Calu3 (cell line): ENCODE results near the gene CDH2. TPM values are rescaled to one million over a fixed set of nuclear protein-coding genes. Genes with fewer than 3 reads are reported as not detected.

Experiments used
- BruUV-seq: library from RNA; stranded (reverse); fragments of 400-500 nt; replicated peaks from 2 replicates; lab custom pipeline; 2021; lab: Mats Ljungman, UMichigan
- CTCF ChIA-PET: fragments of 300-600 bp; sonication (Branson Sonifier 250); formaldehyde crosslinking; loops from one replicate; lab custom pipeline; 2022; ENCODE audit warnings: antibody characterized with exemption; lab: Charles Lee
- DNase-seq: peaks from one replicate; pipeline ENCODE4 v3.0.0; 2022
- H3K27ac Mint-ChIP-seq: one replicate; pipeline ENCODE4 v1.8.0; 2022; ENCODE audit warnings: mixed read lengths; ENCODE audit not compliant: unreplicated experiment
- H3K27me3 Mint-ChIP-seq: one replicate; pipeline ENCODE4 v1.8.0; 2022; ENCODE audit warnings: mixed read lengths; ENCODE audit not compliant: unreplicated experiment
- H3K36me3 Mint-ChIP-seq: one replicate; pipeline ENCODE4 v1.8.0; 2022; ENCODE audit warnings: mild to moderate bottlenecking, moderate library complexity, mixed read lengths; ENCODE audit not compliant: insufficient read depth, unreplicated experiment
- H3K4me1 Mint-ChIP-seq: one replicate; pipeline ENCODE4 v1.8.0; 2022; ENCODE audit warnings: mild to moderate bottlenecking, low read depth, mixed read lengths; ENCODE audit not compliant: unreplicated experiment
- H3K4me3 Mint-ChIP-seq: one replicate; pipeline ENCODE4 v1.8.0; 2022; ENCODE audit warnings: mild to moderate bottlenecking, low read depth, moderate library complexity, mixed read lengths; ENCODE audit not compliant: unreplicated experiment
- H3K9me3 Mint-ChIP-seq: one replicate; pipeline ENCODE4 v1.8.0; 2022; ENCODE audit warnings: low read depth, mixed read lengths; ENCODE audit not compliant: unreplicated experiment
- CTCF ChIP-seq: fragments of 200-600 bp; IDR thresholded peaks from one replicate; pipeline ENCODE4 v1.8.0; 2022; ENCODE audit warnings: antibody characterized with exemption; ENCODE audit not compliant: unreplicated experiment
- intact Hi-C: fragments of 100-400 bp; cut with micrococcal nuclease; formaldehyde crosslinking; loops from one replicate; pipeline ENCODE4 v1.10.0; 2022; ENCODE audit not compliant: unreplicated experiment
- total RNA-seq: library from RNA; stranded (reverse); gene quantifications from 2 replicates; pipeline ENCODE4 v1.2.3, GENCODE V29; 2022

The CDH2 gene
- total RNA-seq, 1 experiment from 2014 or later, result 2.3 TPM

- CTCF ChIA-PET, result no interaction called here
- DNase-seq, result no peak
- Mint-ChIP-seq H3K4me3 (no peak overlapping the region), H3K9me3 (peaks cover 6% of the 10 kb centered on the region), H3K36me3 (no peaks in the 10 kb centered on the region), H3K27me3 (no peaks in the 10 kb centered on the region), H3K4me1 (peaks cover 25% of the 10 kb centered on the region), H3K27ac (no peak overlapping the region)
- TF ChIP-seq CTCF, result no peak
- BruUV-seq, result no TSS peak
- intact Hi-C loops, result no loop called here
Observed at GRCh38 chr18:28065793-28066186, 111.1 kb downstream of the CDH2 start.

DNA sequence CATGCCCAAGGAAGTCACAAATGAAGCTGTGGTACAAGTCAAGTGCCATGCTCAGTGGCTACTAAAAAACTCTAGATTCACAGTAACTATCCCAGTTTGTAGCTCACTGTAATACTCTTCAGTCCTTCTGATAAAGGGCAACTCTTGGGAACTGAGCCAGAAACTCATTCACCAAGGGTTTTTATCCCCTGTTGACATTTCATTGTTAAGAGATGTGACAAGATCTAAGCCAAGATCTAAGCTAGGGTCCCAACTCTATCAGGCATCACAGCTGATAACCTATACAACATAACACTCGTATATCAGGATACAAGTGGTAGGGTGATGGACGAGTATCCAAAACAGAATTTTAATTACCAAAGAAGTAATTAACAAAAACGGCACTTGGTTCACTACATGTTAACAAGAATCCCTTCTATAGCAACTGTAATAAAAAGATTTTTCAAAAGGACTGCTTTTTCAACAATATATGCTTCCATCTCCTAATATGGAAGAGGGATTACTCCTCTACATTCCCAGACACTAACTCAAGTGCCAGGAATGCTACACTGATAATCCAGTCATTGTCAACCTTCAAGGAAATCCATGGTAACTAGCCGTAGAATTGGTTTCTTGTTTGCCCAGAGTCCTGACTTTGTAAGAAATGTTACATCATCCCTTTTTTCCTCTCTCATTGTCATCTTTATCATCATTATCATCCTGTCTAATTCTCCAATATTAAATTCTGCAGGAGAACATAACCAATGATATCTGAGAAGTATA is 111.7 kb downstream of the CDH2 start:
- H3K9me3 Mint-ChIP-seq, result peaks cover 6% of the 10 kb centered on the region
- DNase-seq, result no peak
- no peak for TF ChIP-seq CTCF
- intact Hi-C loops, result no loop called here
- BruUV-seq, result no TSS peak
- H3K27ac Mint-ChIP-seq, result no peak overlapping the region
- H3K36me3 Mint-ChIP-seq, result no peaks in the 10 kb centered on the region
- H3K4me3 Mint-ChIP-seq, result no peak overlapping the region
- no peaks in the 10 kb centered on the region for H3K27me3 Mint-ChIP-seq
- CTCF ChIA-PET, result no interaction called here
- H3K4me1 Mint-ChIP-seq, result peaks cover 24% of the 10 kb centered on the region

DNA sequence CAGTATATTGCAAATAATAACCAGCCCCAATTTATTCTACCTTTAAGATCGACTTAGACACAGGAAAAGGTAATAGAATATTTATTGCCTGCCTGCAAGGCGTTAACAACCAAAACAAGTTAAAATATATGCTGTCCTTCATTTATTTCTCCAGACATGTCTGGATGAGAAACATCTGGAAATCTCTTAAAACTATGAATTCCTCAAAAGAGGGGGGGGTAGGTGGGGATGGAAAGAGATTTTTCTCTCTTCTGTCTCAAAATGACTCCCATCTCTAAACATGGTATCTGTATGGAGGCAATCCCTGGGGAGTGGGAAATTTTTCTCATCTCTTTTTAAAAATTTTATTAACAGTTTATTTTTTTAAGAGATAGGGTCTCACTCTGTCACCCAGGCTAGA is 113.0 kb downstream of the CDH2 start:
- DNase-seq, result no peak
- no peak for TF ChIP-seq CTCF
- Mint-ChIP-seq H3K4me3 (no peak overlapping the region), H3K36me3 (no peaks in the 10 kb centered on the region), H3K27me3 (no peaks in the 10 kb centered on the region), H3K4me1 (peaks cover 24% of the 10 kb centered on the region), H3K27ac (no peak overlapping the region), H3K9me3 (peaks cover 6% of the 10 kb centered on the region)
- intact Hi-C loops, result no loop called here
- CTCF ChIA-PET, result no interaction called here
- no TSS peak for BruUV-seq

DNA sequence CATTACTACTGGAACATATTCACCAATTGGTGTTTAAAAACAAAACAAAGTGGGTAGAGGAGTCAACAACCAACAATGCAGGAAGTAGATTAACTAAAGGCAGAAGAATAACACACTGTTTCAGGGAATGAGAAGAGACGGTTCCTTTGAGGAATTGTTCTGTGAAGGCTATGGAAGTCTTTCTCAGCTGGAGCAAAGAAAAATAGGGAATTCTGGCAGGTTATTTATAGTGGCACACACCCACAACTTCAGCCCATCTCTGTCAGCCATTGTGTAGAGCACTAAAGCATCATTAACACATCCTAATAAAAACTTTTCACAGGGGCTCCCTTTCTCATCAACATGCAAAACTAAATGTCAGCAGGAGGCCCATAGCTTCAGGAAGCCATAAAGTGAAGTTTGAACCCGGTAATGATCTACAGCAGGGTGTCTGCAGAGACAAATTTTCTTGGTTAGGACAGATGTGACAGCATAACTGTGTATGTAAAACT is 113.6 kb downstream of the CDH2 start:
- no peak for TF ChIP-seq CTCF
- intact Hi-C loops, result no loop called here
- no TSS peak for BruUV-seq
- Mint-ChIP-seq H3K4me1 (peaks cover 24% of the 10 kb centered on the region), H3K9me3 (peaks cover 6% of the 10 kb centered on the region), H3K27ac (no peak overlapping the region), H3K27me3 (no peaks in the 10 kb centered on the region), H3K36me3 (no peaks in the 10 kb centered on the region), H3K4me3 (no peak overlapping the region)
- CTCF ChIA-PET, result no interaction called here
- no peak for DNase-seq
